Sigmoid colon (tissue), 7 donors: Measurements from ENCODE around the gene NLRX1. TPM values are rescaled to one million over a fixed set of nuclear protein-coding genes. Genes with fewer than 3 reads are reported as not detected.
A peak's percentile ranks its signal among the peaks of the same experiment; 100 is the strongest.
"Not testable (repeated sequence)": the region's sequence is repeated elsewhere in the genome, so short reads cannot be mapped to it uniquely, and the experiment has no call there.

Experiments
- DNase-seq: peaks from one replicate; pipeline ENCODE4 v3.0.0-alpha.2; 2019
- H3K27ac ChIP-seq, 4 donors: fragments of 200-600 bp; sonication (generic); one replicate each; pipeline ENCODE4 v1.5.1; 2016 to 2019; ENCODE audit warnings: mild to moderate bottlenecking in 1 of 4
- H3K27me3 ChIP-seq, 3 donors: fragments of 200-600 bp; sonication (generic); one replicate each; pipeline ENCODE4 v1.5.1; 2019; ENCODE audit warnings: mild to moderate bottlenecking in 1 of 3
- H3K36me3 ChIP-seq, 4 donors: fragments of 200-600 bp; sonication (generic); one replicate each; pipeline ENCODE4 v1.5.1; 2016 to 2019
- H3K4me1 ChIP-seq, 4 donors: fragments of 200-600 bp; sonication (generic); one replicate each; pipeline ENCODE4 v1.5.1; 2017 to 2019
- H3K4me3 ChIP-seq, 4 donors: fragments of 200-600 bp; sonication (generic); one replicate each; pipeline ENCODE4 v1.5.1; 2017 to 2019; ENCODE audit warnings: mild to moderate bottlenecking in 2 of 4, moderate library complexity in 1 of 4
- H3K9me3 ChIP-seq, 4 donors: fragments of 200-600 bp in 3 of 4; sonication (generic) in 3 of 4; one replicate each; pipeline versions ENCODE4 v1.5.1 to v1.6.1; 2013 to 2019
- CTCF ChIP-seq, 4 experiments: fragments of 450-650 bp in 3 of 4; fragments of 200-600 bp in 1 of 4; IDR thresholded peaks; one replicate each; pipeline ENCODE4 v1.5.1; 2016 to 2019; ENCODE audit warnings: antibody characterized with exemption in 4 of 4, mild to moderate bottlenecking in 3 of 4, moderate library complexity in 2 of 4
- EP300 ChIP-seq, 4 donors: sonication (generic); formaldehyde crosslinking; IDR thresholded peaks; one replicate each; pipeline ENCODE4 v1.6.1; 2017; ENCODE audit warnings: antibody characterized with exemption in 4 of 4
- POLR2A ChIP-seq, 2 donors: fragments of 450-650 bp; IDR thresholded peaks; one replicate each; pipeline ENCODE4 v1.6.1; 2016; ENCODE audit warnings: antibody characterized with exemption in 2 of 2, mild to moderate bottlenecking in 2 of 2, moderate library complexity in 2 of 2
- POLR2AphosphoS5 ChIP-seq, 4 donors: sonication (generic); formaldehyde crosslinking; IDR thresholded peaks; one replicate each; pipeline ENCODE4 v1.6.1; 2017; ENCODE audit warnings: antibody characterized with exemption in 4 of 4
- WGBS, 2 donors: extraction: QIAGEN DNeasy Blood & Tissue Kit; methylation state at CpG; one replicate each; pipeline ENCODE4 v1.1.7; 2013; 5-methylcytosine and 5-hydroxymethylcytosine counted together
- intact Hi-C: fragments of 100-400 bp; cut with DNase I; formaldehyde crosslinking; loops from one replicate; pipeline ENCODE4 v1.15.1; 2023
- polyA plus RNA-seq, 3 donors: library from polyadenylated mRNA; stranded (reverse); fragments of 200-250 nt; gene quantifications; one replicate each; pipeline ENCODE4 v1.2.3, GENCODE V29; 2013
- total RNA-seq, 4 donors: library from RNA; depleted of rRNA; stranded (reverse); fragments of >200 nt; gene quantifications; one replicate each; pipeline ENCODE4 v1.1.0, GENCODE V29; 2016
- donor health status: healthy with polysubstance abuse.
- donor health status: Bipolar disorder and iron deficiency.
- donor health status: healthy.

Gene NLRX1
- total and polyA plus RNA-seq, 7 donors, result 3.9 to 21.9 (median 10.7) TPM

- Histone ChIP-seq H3K4me1 (peaks cover 0 to 4% (median 0%) of the 10 kb centered on the region in 4 donors), H3K9me3 (no peaks in the 10 kb centered on the region), H3K27me3 (no peaks in the 10 kb centered on the region), H3K4me3 (no peak overlapping the region), H3K36me3 (peaks cover 47 to 86% (median 56%) of the 10 kb centered on the region in 4 donors), H3K27ac (no peak overlapping the region)
- intact Hi-C loops, result no loop called here
- no peak for TF ChIP-seq POLR2AphosphoS5 (IDR thresholded peaks at IDR 0.05)
- no peak for TF ChIP-seq CTCF (IDR thresholded peaks at IDR 0.05)
- no peak for TF ChIP-seq EP300 (IDR thresholded peaks at IDR 0.05)
- TF ChIP-seq POLR2A (IDR thresholded peaks at IDR 0.05), result no peak
- DNase-seq, result no peak
- 79 to 80% methylated on average over 3 of the region's 3 CpGs for WGBS, 2 donors
These were observed 37.9 kb upstream of the NLRX1 start for GRCh38 chr11:119130662-119131061.

DNA sequence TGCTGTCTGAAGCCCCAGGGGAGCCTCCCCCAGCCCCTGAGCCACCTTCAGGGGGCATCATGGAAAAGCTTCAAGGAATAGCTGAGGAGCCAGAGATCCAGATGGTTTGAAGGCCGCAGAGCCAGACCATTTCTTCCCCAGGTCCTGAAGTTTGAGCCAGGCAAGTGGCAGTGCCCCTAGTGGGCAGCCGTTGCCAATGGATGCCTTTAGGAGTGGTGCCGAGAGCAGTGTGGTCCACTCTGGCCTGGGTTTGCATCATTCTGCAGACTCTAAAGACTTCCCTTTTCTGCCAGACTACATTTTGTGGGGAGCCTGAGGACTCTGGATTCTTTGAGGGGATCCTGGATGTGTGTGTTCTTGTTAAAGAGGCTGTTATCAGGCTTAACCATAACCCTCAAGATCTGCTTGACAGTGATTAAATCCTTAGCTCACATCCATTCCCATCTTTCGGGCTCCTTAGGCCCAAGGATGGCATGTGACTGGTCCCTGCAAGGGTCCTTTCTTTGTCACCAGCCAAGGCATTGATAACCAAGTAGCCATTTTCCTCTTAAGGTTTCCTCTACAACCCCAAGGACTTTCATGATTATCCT, 34.0 kb upstream of the NLRX1 start:
- no peaks in the 10 kb centered on the region for H3K4me1 ChIP-seq
- peak in 1 of 4 experiments; percentile 20 for TF ChIP-seq CTCF (IDR thresholded peaks at IDR 0.05)
- no peak for TF ChIP-seq POLR2AphosphoS5 (IDR thresholded peaks at IDR 0.05)
- no peak overlapping the region for H3K27ac ChIP-seq
- H3K4me3 ChIP-seq, result no peak overlapping the region
- no peaks in the 10 kb centered on the region for H3K9me3 ChIP-seq
- intact Hi-C loops, result no loop called here
- 53 to 74% methylated on average over 4 of the region's 4 CpGs for WGBS, 2 donors
- peaks cover 36 to 57% (median 49%) of the 10 kb centered on the region in 4 donors for H3K36me3 ChIP-seq
- peaks cover 0 to 6% (median 0%) of the 10 kb centered on the region in 3 donors for H3K27me3 ChIP-seq
- no peak for DNase-seq

DNA sequence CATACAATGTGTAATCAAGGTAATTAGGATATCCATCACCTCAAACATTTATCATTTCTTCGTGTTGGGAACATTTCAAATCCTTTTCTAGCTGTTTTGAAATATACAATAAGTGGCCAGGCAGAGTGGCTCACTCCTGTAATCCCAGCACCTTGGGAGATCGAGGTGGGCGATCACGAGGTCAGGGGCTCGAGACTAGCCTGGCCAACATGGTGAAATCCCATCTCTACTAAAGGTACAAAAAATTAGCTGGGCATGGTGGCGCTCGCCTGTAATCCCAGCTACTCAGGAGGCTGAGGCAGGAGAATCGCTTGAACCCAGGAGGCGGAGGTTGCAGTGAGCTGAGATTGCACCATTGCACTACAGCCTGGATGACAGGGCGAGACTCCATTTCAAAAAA, 29.2 kb upstream of the NLRX1 start:
- intact Hi-C loops, DNase-seq, H3K4me1 ChIP-seq, H3K27me3 ChIP-seq, H3K9me3 ChIP-seq, H3K27ac ChIP-seq, H3K36me3 ChIP-seq, H3K4me3 ChIP-seq: not testable (repeated sequence)
- WGBS, 2 donors, result 90% methylated on average over 10 of the region's 10 CpGs

DNA sequence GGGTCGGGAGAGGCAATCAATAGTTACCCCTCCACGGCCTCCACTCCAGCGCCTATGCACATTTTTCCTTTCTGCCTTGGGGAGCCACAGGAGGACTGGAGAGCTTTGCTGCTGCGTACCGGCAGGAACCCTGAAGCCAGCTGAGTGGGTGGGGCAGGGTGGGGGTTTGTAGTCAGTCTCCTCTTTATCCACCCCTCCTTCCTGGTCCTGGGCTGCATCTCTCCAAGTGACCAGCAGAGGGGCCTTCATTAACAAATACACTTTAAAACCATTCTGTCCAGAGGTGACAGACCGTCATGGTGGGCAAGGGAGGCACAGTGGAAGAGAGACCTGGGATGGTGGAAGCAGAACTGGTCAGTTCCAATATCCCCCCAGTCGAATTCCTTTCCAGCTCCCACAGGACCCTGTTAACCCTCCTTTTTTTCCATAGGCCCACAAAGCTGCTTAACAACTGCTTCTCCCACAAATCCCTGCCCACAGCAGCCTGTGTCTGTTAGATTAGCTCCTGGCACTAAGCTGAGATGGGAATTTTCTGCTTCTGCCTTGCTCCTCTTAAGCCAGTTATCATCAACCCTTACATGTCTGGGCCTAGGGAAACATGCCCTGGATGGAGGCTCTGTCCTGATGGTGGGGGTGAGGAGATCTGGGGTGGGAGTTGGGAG, 23.6 kb upstream of the NLRX1 start:
- no peaks in the 10 kb centered on the region for H3K9me3 ChIP-seq
- peaks cover 2 to 49% (median 20%) of the 10 kb centered on the region in 3 donors for H3K27me3 ChIP-seq
- 4 to 22% methylated on average over 7 of the region's 7 CpGs for WGBS, 2 donors
- peaks cover 0 to 21% (median 17%) of the 10 kb centered on the region in 4 donors for H3K4me1 ChIP-seq
- H3K27ac ChIP-seq, result no peak overlapping the region
- H3K36me3 ChIP-seq, result no peaks in the 10 kb centered on the region
- intact Hi-C loops, result loop anchor here (2.0 kb wide), 1 partner anchor 52 kb away; no protein-coding TSS in a partner anchor
- no peak overlapping the region for H3K4me3 ChIP-seq
- no peak for DNase-seq
- TF ChIP-seq EP300 (IDR thresholded peaks at IDR 0.05), result no peak
- no peak for TF ChIP-seq POLR2A (IDR thresholded peaks at IDR 0.05)
- peak in 3 of 4 experiments; percentile 54 to 67 (median 54) for TF ChIP-seq CTCF (IDR thresholded peaks at IDR 0.05)

GRCh38 chr11:119145551-119145950, 23.0 kb upstream of the NLRX1 start:
- no peak for TF ChIP-seq CTCF (IDR thresholded peaks at IDR 0.05)
- no peak for TF ChIP-seq POLR2A (IDR thresholded peaks at IDR 0.05)
- TF ChIP-seq EP300 (IDR thresholded peaks at IDR 0.05), result no peak
- no peak for TF ChIP-seq POLR2AphosphoS5 (IDR thresholded peaks at IDR 0.05)
- H3K27me3 ChIP-seq, result peaks cover 2 to 53% (median 26%) of the 10 kb centered on the region in 3 donors
- H3K36me3 ChIP-seq, result no peaks in the 10 kb centered on the region
- H3K4me1 ChIP-seq, result peaks cover 0 to 21% (median 17%) of the 10 kb centered on the region in 4 donors
- intact Hi-C loops, result loop anchor here (2.0 kb wide), 1 partner anchor 51 kb away; no protein-coding TSS in a partner anchor
- no peak overlapping the region for H3K27ac ChIP-seq
- H3K9me3 ChIP-seq, result no peaks in the 10 kb centered on the region
- H3K4me3 ChIP-seq, result no peak overlapping the region
- 53 to 70% methylated on average over 3 of the region's 3 CpGs for WGBS, 2 donors
- DNase-seq, result no peak
